ENCODE measurements around the gene CDH24. TPM values are rescaled to one million over a fixed set of nuclear protein-coding genes. Genes with fewer than 3 reads are reported as not detected.

CDH24 gene
- total and polyA plus RNA-seq, 2 of the 13 experiments (the other 11 are each of a cell fraction or from before 2014, with no cell fraction given), result 0.69 to 0.99 TPM

DNA sequence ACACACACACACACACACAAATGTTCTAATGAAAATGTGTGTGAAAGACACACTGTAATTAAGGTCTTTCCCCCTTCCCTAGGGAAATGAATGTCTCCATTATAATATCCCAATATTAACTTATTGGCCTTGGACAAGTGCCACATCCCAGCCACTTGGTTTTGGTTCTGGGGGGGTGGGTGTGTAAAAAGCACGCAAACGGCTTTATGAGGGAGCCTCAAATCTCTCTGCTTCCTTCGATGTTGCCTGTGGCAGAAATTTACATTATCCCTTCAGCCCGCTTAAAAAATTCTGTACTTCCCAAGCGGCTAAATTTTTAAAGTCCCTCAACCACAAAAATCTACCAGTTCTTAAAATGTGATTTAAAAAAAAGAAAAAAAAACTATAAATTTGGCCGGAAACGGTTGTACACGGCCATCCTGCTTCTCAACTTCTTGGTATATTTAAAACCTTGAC, 47.8 kb downstream of the CDH24 start (continued):
- TF ChIP-seq, protein P1, sequence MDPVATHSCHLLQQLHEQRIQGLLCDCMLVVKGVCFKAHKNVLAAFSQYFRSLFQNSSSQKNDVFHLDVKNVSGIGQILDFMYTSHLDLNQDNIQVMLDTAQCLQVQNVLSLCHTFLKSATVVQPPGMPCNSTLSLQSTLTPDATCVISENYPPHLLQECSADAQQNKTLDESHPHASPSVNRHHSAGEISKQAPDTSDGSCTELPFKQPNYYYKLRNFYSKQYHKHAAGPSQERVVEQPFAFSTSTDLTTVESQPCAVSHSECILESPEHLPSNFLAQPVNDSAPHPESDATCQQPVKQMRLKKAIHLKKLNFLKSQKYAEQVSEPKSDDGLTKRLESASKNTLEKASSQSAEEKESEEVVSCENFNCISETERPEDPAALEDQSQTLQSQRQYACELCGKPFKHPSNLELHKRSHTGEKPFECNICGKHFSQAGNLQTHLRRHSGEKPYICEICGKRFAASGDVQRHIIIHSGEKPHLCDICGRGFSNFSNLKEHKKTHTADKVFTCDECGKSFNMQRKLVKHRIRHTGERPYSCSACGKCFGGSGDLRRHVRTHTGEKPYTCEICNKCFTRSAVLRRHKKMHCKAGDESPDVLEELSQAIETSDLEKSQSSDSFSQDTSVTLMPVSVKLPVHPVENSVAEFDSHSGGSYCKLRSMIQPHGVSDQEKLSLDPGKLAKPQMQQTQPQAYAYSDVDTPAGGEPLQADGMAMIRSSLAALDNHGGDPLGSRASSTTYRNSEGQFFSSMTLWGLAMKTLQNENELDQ (CRISPR knock-in tag; IDR thresholded peaks at IDR 0.05; ENCODE audit: borderline replicate concordance), result no peak
- TF ChIP-seq ATM (IDR thresholded peaks at IDR 0.05; ENCODE audit: borderline replicate concordance) (no peak), ZNF20 (CRISPR knock-in tag; IDR thresholded peaks at IDR 0.05) (no peak), ELF3 (CRISPR knock-in tag; IDR thresholded peaks at IDR 0.05) (no peak), MXI1 (IDR thresholded peaks at IDR 0.05; ENCODE audit: borderline replicate concordance, low read depth, low read length) (no peak), KLF16 (CRISPR knock-in tag; IDR thresholded peaks at IDR 0.05) (peak in 1 of 2 experiments; percentile 18; a peak in 2 of 4 replicates), TBL1XR1 (IDR thresholded peaks at IDR 0.05; ENCODE audit: borderline replicate concordance, low read length, partially characterized antibody) (no peak), ZNF432 (CRISPR knock-in tag; IDR thresholded peaks at IDR 0.05; ENCODE audit: borderline replicate concordance) (no peak), DNMT3B (CRISPR knock-in tag; conservative IDR thresholded peaks at IDR 0.05) (peak; percentile 81; the same call in 1 of the 2 replicates), HOXA7 (CRISPR knock-in tag; IDR thresholded peaks at IDR 0.05) (no peak), HOXA9 (CRISPR knock-in tag; IDR thresholded peaks at IDR 0.05; ENCODE audit: borderline replicate concordance) (no peak), AHR (CRISPR knock-in tag; IDR thresholded peaks at IDR 0.05) (no peak), FOXA3 (CRISPR knock-in tag; IDR thresholded peaks at IDR 0.05) (0 out of 2 replicates have a peak, but pooled peaks have one; percentile 3), RORA (CRISPR knock-in tag; IDR thresholded peaks at IDR 0.05) (0 out of 2 replicates have a peak, but pooled peaks have one; percentile 19), SOX5 (CRISPR knock-in tag; IDR thresholded peaks at IDR 0.05; ENCODE audit: borderline replicate concordance) (no peak), ARID2 (CRISPR knock-in tag; IDR thresholded peaks at IDR 0.05; ENCODE audit: borderline replicate concordance) (no peak), NFIC (IDR thresholded peaks at IDR 0.05; ENCODE audit: low read length) (peak; percentile 45; the same call in 1 of the 2 replicates), SNRNP70 (IDR thresholded peaks at IDR 0.05; ENCODE audit: low read depth, low read length) (no peak), MED8 (CRISPR knock-in tag; IDR thresholded peaks at IDR 0.05; ENCODE audit: insufficient replicate concordance) (no peak), ZNF30 (CRISPR knock-in tag; IDR thresholded peaks at IDR 0.05) (no peak), FOSL2 (CRISPR knock-in tag; IDR thresholded peaks at IDR 0.05) (no peak)
- TF ChIP-seq, protein P2, sequence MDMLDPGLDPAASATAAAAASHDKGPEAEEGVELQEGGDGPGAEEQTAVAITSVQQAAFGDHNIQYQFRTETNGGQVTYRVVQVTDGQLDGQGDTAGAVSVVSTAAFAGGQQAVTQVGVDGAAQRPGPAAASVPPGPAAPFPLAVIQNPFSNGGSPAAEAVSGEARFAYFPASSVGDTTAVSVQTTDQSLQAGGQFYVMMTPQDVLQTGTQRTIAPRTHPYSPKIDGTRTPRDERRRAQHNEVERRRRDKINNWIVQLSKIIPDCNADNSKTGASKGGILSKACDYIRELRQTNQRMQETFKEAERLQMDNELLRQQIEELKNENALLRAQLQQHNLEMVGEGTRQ (IDR thresholded peaks at IDR 0.05; ENCODE audit: low read depth, low read length), result no peak
- TF ChIP-seq, protein P2 (CRISPR knock-in tag; IDR thresholded peaks at IDR 0.05; ENCODE audit: borderline replicate concordance), result no peak
- TF ChIP-seq, protein P3, sequence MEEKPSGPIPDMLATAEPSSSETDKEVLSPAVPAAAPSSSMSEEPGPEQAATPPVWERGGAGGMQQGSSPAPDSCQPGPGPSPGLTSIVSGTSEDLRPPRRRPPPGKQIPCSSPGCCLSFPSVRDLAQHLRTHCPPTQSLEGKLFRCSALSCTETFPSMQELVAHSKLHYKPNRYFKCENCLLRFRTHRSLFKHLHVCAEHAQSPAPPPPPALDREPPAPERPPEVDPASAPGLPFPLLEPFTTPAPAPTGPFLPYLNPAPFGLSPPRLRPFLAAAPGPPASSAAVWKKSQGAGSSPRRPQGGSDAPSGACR (CRISPR knock-in tag; IDR thresholded peaks at IDR 0.05), result no peak
- TF ChIP-seq, protein P4, sequence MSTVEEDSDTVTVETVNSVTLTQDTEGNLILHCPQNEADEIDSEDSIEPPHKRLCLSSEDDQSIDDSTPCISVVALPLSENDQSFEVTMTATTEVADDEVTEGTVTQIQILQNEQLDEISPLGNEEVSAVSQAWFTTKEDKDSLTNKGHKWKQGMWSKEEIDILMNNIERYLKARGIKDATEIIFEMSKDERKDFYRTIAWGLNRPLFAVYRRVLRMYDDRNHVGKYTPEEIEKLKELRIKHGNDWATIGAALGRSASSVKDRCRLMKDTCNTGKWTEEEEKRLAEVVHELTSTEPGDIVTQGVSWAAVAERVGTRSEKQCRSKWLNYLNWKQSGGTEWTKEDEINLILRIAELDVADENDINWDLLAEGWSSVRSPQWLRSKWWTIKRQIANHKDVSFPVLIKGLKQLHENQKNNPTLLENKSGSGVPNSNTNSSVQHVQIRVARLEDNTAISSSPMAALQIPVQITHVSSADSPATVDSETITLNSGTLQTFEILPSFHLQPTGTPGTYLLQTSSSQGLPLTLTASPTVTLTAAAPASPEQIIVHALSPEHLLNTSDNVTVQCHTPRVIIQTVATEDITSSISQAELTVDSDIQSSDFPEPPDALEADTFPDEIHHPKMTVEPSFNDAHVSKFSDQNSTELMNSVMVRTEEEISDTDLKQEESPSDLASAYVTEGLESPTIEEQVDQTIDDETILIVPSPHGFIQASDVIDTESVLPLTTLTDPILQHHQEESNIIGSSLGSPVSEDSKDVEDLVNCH (CRISPR knock-in tag; IDR thresholded peaks at IDR 0.05), result no peak
